Endothelial cell of umbilical vein (primary cell): ENCODE data around the gene RTF2.

Experiments
- EZH2 ChIP-seq: IDR thresholded peaks from 2 replicates; pipeline ENCODE4 v1.6.1; 2012; ENCODE audit warnings: borderline replicate concordance, low read depth, mild to moderate bottlenecking, moderate library complexity, low read length, inconsistent platforms; ENCODE audit not compliant: severe bottlenecking
- FOS ChIP-seq: IDR thresholded peaks from 2 replicates; pipeline ENCODE4 v1.6.1; 2011; ENCODE audit warnings: mild to moderate bottlenecking, low read length, moderate library complexity, borderline replicate concordance; ENCODE audit not compliant: insufficient read depth
- JUN ChIP-seq: IDR thresholded peaks from 2 replicates; pipeline ENCODE4 v1.6.1; 2011; ENCODE audit warnings: borderline replicate concordance, low read depth; ENCODE audit not compliant: insufficient read length, insufficient read depth
- MYC ChIP-seq: IDR thresholded peaks from one replicate; pipeline ENCODE4 v1.6.1; 2011; ENCODE audit warnings: mild to moderate bottlenecking, low read depth, low read length
- POLR2A ChIP-seq: IDR thresholded peaks from 2 replicates; pipeline ENCODE4 v1.6.1; 2012; ENCODE audit warnings: low read depth, mild to moderate bottlenecking, control low read depth, low read length
- POLR2AphosphoS5 ChIP-seq: IDR thresholded peaks from 2 replicates; pipeline ENCODE4 v1.6.1; 2012; ENCODE audit warnings: low read depth, mild to moderate bottlenecking, control low read depth, low read length, moderate library complexity; ENCODE audit not compliant: insufficient read depth
- TF ChIP-seq, protein P1 (sequence below), 2 donors: IDR thresholded peaks; 1 replicate in 1 of 2; 2 replicates in 1 of 2; pipeline ENCODE4 v1.5.1; 2011; ENCODE audit warnings: low read length in 2 of 2, mild to moderate bottlenecking in 2 of 2, moderate library complexity in 2 of 2, control low read depth in 1 of 2, inconsistent platforms in 1 of 2, low read depth in 1 of 2; ENCODE audit not compliant: insufficient read depth in 1 of 2; ENCODE audit errors: extremely low read depth in 1 of 2
- TF ChIP-seq, protein P2 (sequence below): IDR thresholded peaks from 2 replicates; pipeline ENCODE4 v1.6.1; 2011; ENCODE audit not compliant: insufficient read depth, insufficient read length

DNA sequence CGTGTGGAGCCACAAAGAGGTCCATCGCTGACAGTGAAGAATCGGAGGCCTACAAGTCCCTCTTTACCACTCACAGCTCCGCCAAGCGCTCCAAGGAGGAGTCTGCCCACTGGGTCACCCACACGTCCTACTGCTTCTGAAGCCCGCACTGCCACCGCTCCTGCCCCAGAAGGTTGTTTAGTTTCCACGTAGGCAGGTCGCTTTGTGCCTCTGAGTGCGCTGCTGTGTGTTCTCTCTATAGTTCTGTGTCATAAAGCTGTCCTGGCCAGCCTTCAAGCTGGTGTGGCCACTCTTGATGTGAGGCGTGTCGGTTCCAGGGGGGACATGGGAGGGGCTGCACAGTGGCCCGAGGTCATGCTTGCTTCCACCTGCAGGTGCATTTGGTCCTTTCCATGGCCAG lies 49.7 kb downstream of the RTF2 start:
- no peak for TF ChIP-seq JUN
- TF ChIP-seq, protein P1, sequence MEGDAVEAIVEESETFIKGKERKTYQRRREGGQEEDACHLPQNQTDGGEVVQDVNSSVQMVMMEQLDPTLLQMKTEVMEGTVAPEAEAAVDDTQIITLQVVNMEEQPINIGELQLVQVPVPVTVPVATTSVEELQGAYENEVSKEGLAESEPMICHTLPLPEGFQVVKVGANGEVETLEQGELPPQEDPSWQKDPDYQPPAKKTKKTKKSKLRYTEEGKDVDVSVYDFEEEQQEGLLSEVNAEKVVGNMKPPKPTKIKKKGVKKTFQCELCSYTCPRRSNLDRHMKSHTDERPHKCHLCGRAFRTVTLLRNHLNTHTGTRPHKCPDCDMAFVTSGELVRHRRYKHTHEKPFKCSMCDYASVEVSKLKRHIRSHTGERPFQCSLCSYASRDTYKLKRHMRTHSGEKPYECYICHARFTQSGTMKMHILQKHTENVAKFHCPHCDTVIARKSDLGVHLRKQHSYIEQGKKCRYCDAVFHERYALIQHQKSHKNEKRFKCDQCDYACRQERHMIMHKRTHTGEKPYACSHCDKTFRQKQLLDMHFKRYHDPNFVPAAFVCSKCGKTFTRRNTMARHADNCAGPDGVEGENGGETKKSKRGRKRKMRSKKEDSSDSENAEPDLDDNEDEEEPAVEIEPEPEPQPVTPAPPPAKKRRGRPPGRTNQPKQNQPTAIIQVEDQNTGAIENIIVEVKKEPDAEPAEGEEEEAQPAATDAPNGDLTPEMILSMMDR (IDR thresholded peaks at IDR 0.05; ENCODE audit: extremely low read depth in 1 of 2, insufficient read depth in 1 of 2, low read depth in 1 of 2, low read length in 2 of 2) = no peak
- no peak for TF ChIP-seq POLR2A
- no peak for TF ChIP-seq EZH2
- no peak for TF ChIP-seq POLR2AphosphoS5
- TF ChIP-seq, protein P2, sequence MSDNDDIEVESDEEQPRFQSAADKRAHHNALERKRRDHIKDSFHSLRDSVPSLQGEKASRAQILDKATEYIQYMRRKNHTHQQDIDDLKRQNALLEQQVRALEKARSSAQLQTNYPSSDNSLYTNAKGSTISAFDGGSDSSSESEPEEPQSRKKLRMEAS = no peak
- TF ChIP-seq MYC = no peak
- no peak for TF ChIP-seq FOS
